NB4 (cell line): ENCODE results near the gene SEMA3G.

Experiments used
- CTCF ChIP-seq: IDR thresholded peaks from one replicate; pipeline ENCODE4 v1.5.1; 2012; ENCODE audit warnings: low read depth, low read length
- MAX ChIP-seq: IDR thresholded peaks from 2 replicates; pipeline ENCODE4 v1.6.1; 2011; ENCODE audit warnings: low read depth, low read length

- TF ChIP-seq MAX (no peak), CTCF (no peak)
Observed at GRCh38 chr3:52443791-52444687, 864 bp downstream of the SEMA3G start.
